Peyer's patch (tissue), 4 donors: ENCODE measurements around the gene RSU1. TPM values are rescaled to one million over a fixed set of nuclear protein-coding genes. Genes with fewer than 3 reads are reported as not detected.

Experiments
- DNase-seq, 3 donors: peaks; one replicate each; pipeline ENCODE4 v3.0.0-alpha.2; 2017 to 2019
- H3K27ac ChIP-seq, 4 donors: fragments of 200-600 bp; sonication (generic); one replicate each; pipeline ENCODE4 v1.5.1; 2016 to 2019
- H3K27me3 ChIP-seq, 2 donors: fragments of 200-600 bp; sonication (generic); one replicate each; pipeline ENCODE4 v1.5.1; 2019
- H3K36me3 ChIP-seq, 3 donors: fragments of 200-600 bp; sonication (generic); one replicate each; pipeline ENCODE4 v1.5.1; 2016 to 2019
- H3K4me1 ChIP-seq, 4 donors: fragments of 200-600 bp; sonication (generic); one replicate each; pipeline ENCODE4 v1.5.1; 2016 to 2019
- H3K4me3 ChIP-seq, 4 donors: fragments of 200-600 bp; sonication (generic); 1 replicate in 3 of 4; 2 replicates in 1 of 4; pipeline ENCODE4 v1.5.1; 2016 to 2019; ENCODE audit warnings: mild to moderate bottlenecking in 1 of 4
- H3K9me3 ChIP-seq, 4 donors: fragments of 200-600 bp; sonication (generic); one replicate each; pipeline ENCODE4 v1.5.1; 2016 to 2019; ENCODE audit warnings: mild to moderate bottlenecking in 1 of 4
- CTCF ChIP-seq, 6 experiments: fragments of 450-650 bp in 4 of 6; fragments of 200-600 bp in 2 of 6; sonication (generic) in 1 of 6; IDR thresholded peaks; one replicate each; pipeline ENCODE4 v1.5.1; 2017 to 2019; ENCODE audit warnings: antibody characterized with exemption in 6 of 6, mild to moderate bottlenecking in 3 of 6, moderate library complexity in 1 of 6
- POLR2A ChIP-seq, 2 donors: fragments of 450-650 bp; IDR thresholded peaks; one replicate each; pipeline ENCODE4 v1.5.1; 2017; ENCODE audit warnings: antibody characterized with exemption in 2 of 2, mild to moderate bottlenecking in 2 of 2, moderate library complexity in 2 of 2
- total RNA-seq, 4 donors: library from RNA; depleted of rRNA; stranded (reverse); fragments of >200 nt; gene quantifications; one replicate each; pipeline ENCODE4 v1.1.0, GENCODE V29; 2016

RSU1 gene
- total RNA-seq, 4 donors from 2014 or later = 14.5 to 31.4 (median 23.5) TPM

DNA sequence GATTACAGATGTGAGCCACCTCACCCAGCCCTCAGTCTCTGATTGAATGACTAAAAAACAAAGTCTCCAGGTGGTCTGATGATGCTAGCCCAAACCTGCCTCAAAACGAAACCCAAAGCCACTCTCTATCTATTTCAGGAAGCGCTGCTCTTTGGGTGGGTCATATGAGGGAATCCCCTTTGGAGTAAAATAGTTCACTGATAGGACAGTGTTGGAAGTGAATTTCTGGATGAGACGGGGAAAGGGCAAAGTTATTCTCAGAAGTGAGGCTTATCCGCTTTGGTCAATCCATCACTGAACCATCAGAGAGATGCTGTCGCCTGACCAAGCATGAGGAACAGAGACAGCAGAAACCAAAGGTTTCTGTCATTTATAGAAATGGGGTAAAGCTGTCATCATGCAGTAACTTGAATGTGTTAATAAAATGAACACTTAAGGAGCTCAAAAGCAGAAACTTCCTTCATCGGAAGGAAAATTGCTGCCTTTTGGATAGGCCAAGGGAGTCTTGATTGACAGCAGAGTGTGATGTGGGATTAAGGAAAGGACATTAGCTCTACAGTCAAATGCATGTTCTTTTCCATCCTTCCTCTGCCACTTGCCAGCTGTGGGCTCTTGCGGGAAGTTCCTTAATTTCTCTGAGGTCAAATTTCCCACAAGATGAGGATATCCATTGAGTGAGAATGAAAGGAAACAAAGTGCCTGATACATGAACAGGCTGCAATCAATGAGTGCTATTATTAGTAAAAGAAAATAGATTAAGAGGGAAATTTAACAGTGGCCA, 230.7 kb downstream of the RSU1 start:
- H3K9me3 ChIP-seq = no peaks in the 10 kb centered on the region
- no peak for DNase-seq
- H3K36me3 ChIP-seq = no peaks in the 10 kb centered on the region
- TF ChIP-seq POLR2A (IDR thresholded peaks at IDR 0.05) (no peak), CTCF (IDR thresholded peaks at IDR 0.05) (no peak)
- no peaks in the 10 kb centered on the region for H3K27me3 ChIP-seq
- no peaks in the 10 kb centered on the region for H3K4me1 ChIP-seq
- H3K27ac ChIP-seq = no peak overlapping the region
- no peak overlapping the region for H3K4me3 ChIP-seq

GRCh38 chr10:16585103-16585502, 232.1 kb downstream of the RSU1 start:
- TF ChIP-seq POLR2A (IDR thresholded peaks at IDR 0.05) = no peak
- TF ChIP-seq CTCF (IDR thresholded peaks at IDR 0.05) = no peak
- H3K27me3 ChIP-seq = no peaks in the 10 kb centered on the region
- H3K36me3 ChIP-seq = no peaks in the 10 kb centered on the region
- H3K27ac ChIP-seq = no peak overlapping the region
- no peak overlapping the region for H3K4me3 ChIP-seq
- H3K4me1 ChIP-seq = no peaks in the 10 kb centered on the region
- no peak for DNase-seq
- no peaks in the 10 kb centered on the region for H3K9me3 ChIP-seq

- no peak for DNase-seq
- Histone ChIP-seq H3K36me3 (no peaks in the 10 kb centered on the region), H3K9me3 (no peaks in the 10 kb centered on the region), H3K27ac (no peak overlapping the region), H3K4me3 (no peak overlapping the region), H3K4me1 (no peaks in the 10 kb centered on the region), H3K27me3 (no peaks in the 10 kb centered on the region)
- TF ChIP-seq CTCF (IDR thresholded peaks at IDR 0.05) (no peak), POLR2A (IDR thresholded peaks at IDR 0.05) (no peak)
These were observed 233.8 kb downstream of the RSU1 start for GRCh38 chr10:16583382-16583781.

GRCh38 chr10:16581202-16581601, 236.0 kb downstream of the RSU1 start:
- H3K27me3 ChIP-seq = no peaks in the 10 kb centered on the region
- H3K36me3 ChIP-seq = no peaks in the 10 kb centered on the region
- no peak overlapping the region for H3K4me3 ChIP-seq
- no peak for TF ChIP-seq CTCF (IDR thresholded peaks at IDR 0.05)
- TF ChIP-seq POLR2A (IDR thresholded peaks at IDR 0.05) = no peak
- no peak for DNase-seq
- H3K4me1 ChIP-seq = no peaks in the 10 kb centered on the region
- no peak overlapping the region for H3K27ac ChIP-seq
- no peaks in the 10 kb centered on the region for H3K9me3 ChIP-seq

GRCh38 chr10:16570731-16571130, 246.5 kb downstream of the RSU1 start:
- H3K27me3 ChIP-seq = no peaks in the 10 kb centered on the region
- no peak for DNase-seq
- no peaks in the 10 kb centered on the region for H3K9me3 ChIP-seq
- no peaks in the 10 kb centered on the region for H3K4me1 ChIP-seq
- no peak for TF ChIP-seq POLR2A (IDR thresholded peaks at IDR 0.05)
- no peak for TF ChIP-seq CTCF (IDR thresholded peaks at IDR 0.05)
- no peaks in the 10 kb centered on the region for H3K36me3 ChIP-seq
- no peak overlapping the region for H3K27ac ChIP-seq
- no peak overlapping the region for H3K4me3 ChIP-seq
